WTC11 (cell line): ENCODE data around the gene POLR2M. TPM values are rescaled to one million over a fixed set of nuclear protein-coding genes. Genes with fewer than 3 reads are reported as not detected.

Experiments
- ATAC-seq: fragments of 200-7000 bp; cut with Tn5 transposase; 2 replicates; pipeline ENCODE4 v1.10.0; 2021; ENCODE audit warnings: mild to moderate bottlenecking, moderate library complexity
- CTCF ChIA-PET: fragments of 300-600 bp; sonication (Branson Sonifier 250); formaldehyde crosslinking; loops from one replicate; lab custom pipeline; 2021; ENCODE audit warnings: antibody characterized with exemption; lab: Charles Lee
- POLR2A ChIA-PET: fragments of 350-600 bp; sonication (Branson Sonifier 250); formaldehyde crosslinking; loops from one replicate; lab custom pipeline; 2021; ENCODE audit warnings: antibody characterized with exemption; lab: Charles Lee
- DNase-seq: peaks from one replicate; pipeline ENCODE4 v3.0.0; 2021; ENCODE audit warnings: low spot score
- H3K27ac Mint-ChIP-seq: 2 replicates; pipeline ENCODE4 v1.8.0; 2021; ENCODE audit warnings: mixed read lengths
- H3K27me3 Mint-ChIP-seq: 2 replicates; pipeline ENCODE4 v1.8.0; 2021; ENCODE audit warnings: low read depth, mild to moderate bottlenecking, moderate library complexity, mixed read lengths
- H3K36me3 Mint-ChIP-seq: 2 replicates; pipeline ENCODE4 v1.8.0; 2021; ENCODE audit warnings: mixed read lengths
- H3K4me1 Mint-ChIP-seq: 2 replicates; pipeline ENCODE4 v1.8.0; 2022; ENCODE audit warnings: mixed read lengths
- H3K4me3 Mint-ChIP-seq: 2 replicates; pipeline ENCODE4 v1.8.0; 2021; ENCODE audit warnings: mild to moderate bottlenecking, moderate library complexity, mixed read lengths
- H3K9me3 Mint-ChIP-seq: 2 replicates; pipeline ENCODE4 v1.8.0; 2021; ENCODE audit warnings: mixed read lengths
- E2F1 ChIP-seq: sonication (generic); formaldehyde crosslinking; IDR thresholded peaks from 2 replicates; pipeline ENCODE4 v1.8.0; 2022; ENCODE audit warnings: mild to moderate bottlenecking, missing genetic modification reagents
- FOXJ3 ChIP-seq: sonication (generic); formaldehyde crosslinking; IDR thresholded peaks from 2 replicates; pipeline ENCODE4 v1.9.0; 2021; ENCODE audit warnings: missing genetic modification reagents, mild to moderate bottlenecking, borderline replicate concordance
- NFYB ChIP-seq: sonication (generic); formaldehyde crosslinking; conservative IDR thresholded peaks from 2 replicates; pipeline ENCODE4 v1.8.0; 2022; ENCODE audit warnings: low read depth, missing genetic modification reagents
- NR2C2 ChIP-seq: sonication (generic); formaldehyde crosslinking; IDR thresholded peaks from 2 replicates; pipeline ENCODE4 v1.8.0; 2022; ENCODE audit warnings: mild to moderate bottlenecking, missing genetic modification reagents
- RORB ChIP-seq: fragments of 250-450 bp; sonication (Bioruptor Pico); IDR thresholded peaks from 2 replicates; pipeline ENCODE4 v1.9.0; 2021; ENCODE audit warnings: mild to moderate bottlenecking
- ZNF317 ChIP-seq: sonication (generic); formaldehyde crosslinking; IDR thresholded peaks from 2 replicates; pipeline ENCODE4 v1.8.1; 2023; ENCODE audit warnings: low read depth, mild to moderate bottlenecking, moderate library complexity, missing genetic modification reagents, borderline replicate concordance
- total RNA-seq: library from RNA; stranded (reverse); gene quantifications from 3 replicates; pipeline ENCODE4 v1.2.3, GENCODE V29; 2021
- TF ChIP-seq, protein P1 (sequence below): fragments of 250-450 bp; sonication (Bioruptor Pico); IDR thresholded peaks from 2 replicates; pipeline ENCODE4 v1.9.0; 2021; ENCODE audit warnings: mild to moderate bottlenecking
- TF ChIP-seq, protein P2 (sequence below): sonication (generic); formaldehyde crosslinking; IDR thresholded peaks from 2 replicates; pipeline ENCODE4 v1.8.1; 2023; ENCODE audit warnings: mild to moderate bottlenecking, missing genetic modification reagents, moderate library complexity
- TF ChIP-seq, protein P3 (sequence below): sonication (generic); formaldehyde crosslinking; IDR thresholded peaks from 2 replicates; pipeline ENCODE4 v1.8.0; 2022; ENCODE audit warnings: missing genetic modification reagents
- TF ChIP-seq, protein P4 (sequence below): sonication (generic); formaldehyde crosslinking; IDR thresholded peaks from 2 replicates; pipeline ENCODE4 v1.8.1; 2023; ENCODE audit warnings: mild to moderate bottlenecking, moderate library complexity, missing genetic modification reagents

Gene POLR2M
- total RNA-seq, 1 experiment from 2014 or later: 84.4 TPM

DNA sequence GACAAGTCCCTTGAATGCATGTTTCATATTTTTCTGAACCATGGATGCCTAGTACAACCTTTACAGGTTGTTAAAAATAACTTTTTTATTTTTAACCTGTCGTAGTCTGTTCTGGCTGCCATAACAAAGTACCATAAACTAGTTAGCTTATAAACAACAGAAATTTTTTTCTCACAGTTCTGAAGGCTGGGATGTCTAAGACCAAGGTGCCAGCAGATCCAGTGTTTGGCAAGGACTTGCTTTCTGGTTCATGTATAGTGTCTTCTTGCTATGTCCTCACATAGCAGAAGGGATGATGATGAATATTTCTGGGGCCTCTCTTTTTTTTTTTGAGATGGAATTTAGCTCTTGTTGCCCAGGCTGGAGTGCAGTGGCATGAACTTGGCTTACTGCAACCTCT is 23.0 kb upstream of the POLR2M start (continued):
- TF ChIP-seq, protein P1, sequence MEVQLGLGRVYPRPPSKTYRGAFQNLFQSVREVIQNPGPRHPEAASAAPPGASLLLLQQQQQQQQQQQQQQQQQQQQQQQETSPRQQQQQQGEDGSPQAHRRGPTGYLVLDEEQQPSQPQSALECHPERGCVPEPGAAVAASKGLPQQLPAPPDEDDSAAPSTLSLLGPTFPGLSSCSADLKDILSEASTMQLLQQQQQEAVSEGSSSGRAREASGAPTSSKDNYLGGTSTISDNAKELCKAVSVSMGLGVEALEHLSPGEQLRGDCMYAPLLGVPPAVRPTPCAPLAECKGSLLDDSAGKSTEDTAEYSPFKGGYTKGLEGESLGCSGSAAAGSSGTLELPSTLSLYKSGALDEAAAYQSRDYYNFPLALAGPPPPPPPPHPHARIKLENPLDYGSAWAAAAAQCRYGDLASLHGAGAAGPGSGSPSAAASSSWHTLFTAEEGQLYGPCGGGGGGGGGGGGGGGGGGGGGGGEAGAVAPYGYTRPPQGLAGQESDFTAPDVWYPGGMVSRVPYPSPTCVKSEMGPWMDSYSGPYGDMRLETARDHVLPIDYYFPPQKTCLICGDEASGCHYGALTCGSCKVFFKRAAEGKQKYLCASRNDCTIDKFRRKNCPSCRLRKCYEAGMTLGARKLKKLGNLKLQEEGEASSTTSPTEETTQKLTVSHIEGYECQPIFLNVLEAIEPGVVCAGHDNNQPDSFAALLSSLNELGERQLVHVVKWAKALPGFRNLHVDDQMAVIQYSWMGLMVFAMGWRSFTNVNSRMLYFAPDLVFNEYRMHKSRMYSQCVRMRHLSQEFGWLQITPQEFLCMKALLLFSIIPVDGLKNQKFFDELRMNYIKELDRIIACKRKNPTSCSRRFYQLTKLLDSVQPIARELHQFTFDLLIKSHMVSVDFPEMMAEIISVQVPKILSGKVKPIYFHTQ: no peak

- TF ChIP-seq NFYB: no peak
- TF ChIP-seq, protein P2, sequence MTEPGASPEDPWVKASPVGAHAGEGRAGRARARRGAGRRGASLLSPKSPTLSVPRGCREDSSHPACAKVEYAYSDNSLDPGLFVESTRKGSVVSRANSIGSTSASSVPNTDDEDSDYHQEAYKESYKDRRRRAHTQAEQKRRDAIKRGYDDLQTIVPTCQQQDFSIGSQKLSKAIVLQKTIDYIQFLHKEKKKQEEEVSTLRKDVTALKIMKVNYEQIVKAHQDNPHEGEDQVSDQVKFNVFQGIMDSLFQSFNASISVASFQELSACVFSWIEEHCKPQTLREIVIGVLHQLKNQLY: no peak
- TF ChIP-seq ZNF317: no peak
- no peak for TF ChIP-seq RORB (CRISPR knock-in tag)
- TF ChIP-seq, protein P3, sequence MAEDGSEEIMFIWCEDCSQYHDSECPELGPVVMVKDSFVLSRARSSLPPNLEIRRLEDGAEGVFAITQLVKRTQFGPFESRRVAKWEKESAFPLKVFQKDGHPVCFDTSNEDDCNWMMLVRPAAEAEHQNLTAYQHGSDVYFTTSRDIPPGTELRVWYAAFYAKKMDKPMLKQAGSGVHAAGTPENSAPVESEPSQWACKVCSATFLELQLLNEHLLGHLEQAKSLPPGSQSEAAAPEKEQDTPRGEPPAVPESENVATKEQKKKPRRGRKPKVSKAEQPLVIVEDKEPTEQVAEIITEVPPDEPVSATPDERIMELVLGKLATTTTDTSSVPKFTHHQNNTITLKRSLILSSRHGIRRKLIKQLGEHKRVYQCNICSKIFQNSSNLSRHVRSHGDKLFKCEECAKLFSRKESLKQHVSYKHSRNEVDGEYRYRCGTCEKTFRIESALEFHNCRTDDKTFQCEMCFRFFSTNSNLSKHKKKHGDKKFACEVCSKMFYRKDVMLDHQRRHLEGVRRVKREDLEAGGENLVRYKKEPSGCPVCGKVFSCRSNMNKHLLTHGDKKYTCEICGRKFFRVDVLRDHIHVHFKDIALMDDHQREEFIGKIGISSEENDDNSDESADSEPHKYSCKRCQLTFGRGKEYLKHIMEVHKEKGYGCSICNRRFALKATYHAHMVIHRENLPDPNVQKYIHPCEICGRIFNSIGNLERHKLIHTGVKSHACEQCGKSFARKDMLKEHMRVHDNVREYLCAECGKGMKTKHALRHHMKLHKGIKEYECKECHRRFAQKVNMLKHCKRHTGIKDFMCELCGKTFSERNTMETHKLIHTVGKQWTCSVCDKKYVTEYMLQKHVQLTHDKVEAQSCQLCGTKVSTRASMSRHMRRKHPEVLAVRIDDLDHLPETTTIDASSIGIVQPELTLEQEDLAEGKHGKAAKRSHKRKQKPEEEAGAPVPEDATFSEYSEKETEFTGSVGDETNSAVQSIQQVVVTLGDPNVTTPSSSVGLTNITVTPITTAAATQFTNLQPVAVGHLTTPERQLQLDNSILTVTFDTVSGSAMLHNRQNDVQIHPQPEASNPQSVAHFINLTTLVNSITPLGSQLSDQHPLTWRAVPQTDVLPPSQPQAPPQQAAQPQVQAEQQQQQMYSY: no peak
- TF ChIP-seq E2F1 (CRISPR knock-in tag): no peak
- no peak for TF ChIP-seq NR2C2 (CRISPR knock-in tag)
- ATAC-seq (no peak), DNase-seq (no peak)
- peaks cover under 1% of the 10 kb centered on the region; the same call in 1 of the 2 replicates for H3K27me3 Mint-ChIP-seq
- no peaks in the 10 kb centered on the region for H3K36me3 Mint-ChIP-seq
- H3K4me1 Mint-ChIP-seq: no peaks in the 10 kb centered on the region
- ChIA-PET CTCF (no interaction called here), POLR2A (no interaction called here)
- no peak overlapping the region for H3K27ac Mint-ChIP-seq
- H3K4me3 Mint-ChIP-seq: no peak overlapping the region
- H3K9me3 Mint-ChIP-seq: peaks cover under 1% of the 10 kb centered on the region
These were observed 21.9 kb upstream of the POLR2M start for GRCh38 chr15:57684491-57685151.

GRCh38 chr15:57685306-57686095 is 21.0 kb upstream of the POLR2M start:
- Mint-ChIP-seq H3K27ac (no peak overlapping the region), H3K4me1 (no peaks in the 10 kb centered on the region)
- TF ChIP-seq, protein P4, sequence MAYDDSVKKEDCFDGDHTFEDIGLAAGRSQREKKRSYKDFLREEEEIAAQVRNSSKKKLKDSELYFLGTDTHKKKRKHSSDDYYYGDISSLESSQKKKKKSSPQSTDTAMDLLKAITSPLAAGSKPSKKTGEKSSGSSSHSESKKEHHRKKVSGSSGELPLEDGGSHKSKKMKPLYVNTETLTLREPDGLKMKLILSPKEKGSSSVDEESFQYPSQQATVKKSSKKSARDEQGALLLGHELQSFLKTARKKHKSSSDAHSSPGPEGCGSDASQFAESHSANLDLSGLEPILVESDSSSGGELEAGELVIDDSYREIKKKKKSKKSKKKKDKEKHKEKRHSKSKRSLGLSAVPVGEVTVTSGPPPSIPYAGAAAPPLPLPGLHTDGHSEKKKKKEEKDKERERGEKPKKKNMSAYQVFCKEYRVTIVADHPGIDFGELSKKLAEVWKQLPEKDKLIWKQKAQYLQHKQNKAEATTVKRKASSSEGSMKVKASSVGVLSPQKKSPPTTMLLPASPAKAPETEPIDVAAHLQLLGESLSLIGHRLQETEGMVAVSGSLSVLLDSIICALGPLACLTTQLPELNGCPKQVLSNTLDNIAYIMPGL (CRISPR knock-in tag): no peak
- no peak for TF ChIP-seq RORB (CRISPR knock-in tag)
- TF ChIP-seq FOXJ3 (CRISPR knock-in tag): no peak
- TF ChIP-seq, all 79 proteins: peak for 0
- Mint-ChIP-seq H3K27me3 (no peaks in the 10 kb centered on the region), H3K4me3 (no peak overlapping the region), H3K9me3 (no peaks in the 10 kb centered on the region), H3K36me3 (no peaks in the 10 kb centered on the region)
- DNase-seq (no peak), ATAC-seq (no peak)
- CTCF ChIA-PET: interaction anchor here (1.4 kb wide), 1 partner anchor 44 kb away, joined by 3 read pairs; no protein-coding TSS in a partner anchor
- POLR2A ChIA-PET: no interaction called here
